Measurements from ENCODE around the gene ADAM19. TPM values are rescaled to one million over a fixed set of nuclear protein-coding genes. Genes with fewer than 3 reads are reported as not detected.

Gene ADAM19
- total and polyA plus RNA-seq, 12 donors: 5.5 to 49.6 (median 18.2) TPM

DNA sequence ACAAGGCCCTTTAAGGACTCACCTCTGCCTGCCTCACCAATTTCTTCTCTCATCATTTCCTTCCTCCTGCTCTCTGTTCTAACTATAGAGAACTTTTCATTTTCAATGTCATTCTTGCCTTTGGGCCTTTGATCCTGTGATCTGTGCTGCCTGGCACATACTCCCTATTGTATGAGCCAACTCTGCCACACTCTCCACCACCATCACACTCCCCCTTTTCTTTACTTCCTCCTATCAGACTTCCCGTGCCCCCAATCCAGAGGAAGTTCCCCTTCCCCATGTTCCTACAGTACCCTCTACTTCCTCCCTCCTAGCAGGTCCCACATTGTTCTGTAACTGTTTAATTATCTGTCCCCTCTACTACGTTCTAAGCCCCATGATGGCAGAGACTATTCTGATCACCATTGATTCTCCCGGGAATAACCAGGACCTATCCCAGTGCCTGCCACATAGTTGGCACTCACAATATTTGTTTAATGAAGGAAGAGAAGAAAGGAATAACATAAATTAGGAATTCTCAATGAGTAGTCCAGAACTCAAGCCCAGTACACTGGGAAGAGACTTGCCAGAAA is 27.5 kb downstream of the ADAM19 start:
- WGBS, 2 donors: 51 to 60% methylated on average over 3 of the region's 3 CpGs
- no peak overlapping the region for H3K4me3 ChIP-seq
- H3K27me3 ChIP-seq: no peaks in the 10 kb centered on the region
- H3K9me3 ChIP-seq: no peaks in the 10 kb centered on the region
- DNase-seq (no peak), ATAC-seq (peak in 3 of 8 donors; percentile 13 to 24 (median 21))
- peaks cover 16 to 88% (median 75%) of the 10 kb centered on the region in 9 donors for H3K4me1 ChIP-seq
- TF ChIP-seq, protein P1, sequence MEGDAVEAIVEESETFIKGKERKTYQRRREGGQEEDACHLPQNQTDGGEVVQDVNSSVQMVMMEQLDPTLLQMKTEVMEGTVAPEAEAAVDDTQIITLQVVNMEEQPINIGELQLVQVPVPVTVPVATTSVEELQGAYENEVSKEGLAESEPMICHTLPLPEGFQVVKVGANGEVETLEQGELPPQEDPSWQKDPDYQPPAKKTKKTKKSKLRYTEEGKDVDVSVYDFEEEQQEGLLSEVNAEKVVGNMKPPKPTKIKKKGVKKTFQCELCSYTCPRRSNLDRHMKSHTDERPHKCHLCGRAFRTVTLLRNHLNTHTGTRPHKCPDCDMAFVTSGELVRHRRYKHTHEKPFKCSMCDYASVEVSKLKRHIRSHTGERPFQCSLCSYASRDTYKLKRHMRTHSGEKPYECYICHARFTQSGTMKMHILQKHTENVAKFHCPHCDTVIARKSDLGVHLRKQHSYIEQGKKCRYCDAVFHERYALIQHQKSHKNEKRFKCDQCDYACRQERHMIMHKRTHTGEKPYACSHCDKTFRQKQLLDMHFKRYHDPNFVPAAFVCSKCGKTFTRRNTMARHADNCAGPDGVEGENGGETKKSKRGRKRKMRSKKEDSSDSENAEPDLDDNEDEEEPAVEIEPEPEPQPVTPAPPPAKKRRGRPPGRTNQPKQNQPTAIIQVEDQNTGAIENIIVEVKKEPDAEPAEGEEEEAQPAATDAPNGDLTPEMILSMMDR (IDR thresholded peaks at IDR 0.05): no peak
- H3K27ac ChIP-seq: peak overlapping the region in 8 of 10 donors; percentile 31 to 87 (median 77)
- H3K36me3 ChIP-seq: peaks cover 0 to 6% (median 0%) of the 10 kb centered on the region in 9 donors
- intact Hi-C loops (cut with DNase I): no loop called here

DNA sequence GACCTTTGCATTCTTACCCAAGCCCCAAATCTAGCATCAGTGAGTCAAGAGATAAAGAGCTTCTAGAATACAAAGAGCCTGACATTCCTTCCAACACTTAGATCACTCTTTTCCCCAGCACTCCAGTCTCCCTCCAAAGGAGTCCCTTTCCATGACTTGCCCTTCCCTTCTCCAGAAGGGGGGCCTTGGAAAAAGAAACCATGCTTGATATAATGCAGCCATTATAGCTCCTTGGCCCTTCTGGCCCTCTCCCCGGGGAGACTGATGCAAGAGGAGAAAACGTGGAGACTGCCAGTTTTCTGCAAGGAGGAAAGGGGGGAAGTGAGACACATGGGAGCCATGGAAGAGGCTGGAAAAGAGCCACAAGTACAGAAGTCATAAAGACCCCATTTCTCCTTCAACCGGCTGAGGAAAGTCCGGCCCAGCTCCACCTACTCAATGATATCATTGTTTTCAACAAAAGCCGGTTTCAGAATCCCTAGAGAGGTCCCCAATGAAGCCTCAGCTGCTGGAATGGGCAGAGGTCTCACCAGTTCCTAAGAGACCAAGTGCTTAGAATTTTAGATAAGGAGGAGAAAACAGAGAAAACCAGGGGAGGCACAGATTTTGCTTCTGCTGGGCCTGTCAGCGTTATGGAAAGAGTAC is 29.0 kb downstream of the ADAM19 start:
- WGBS, 2 donors: 44 to 55% methylated on average over 6 of the region's 6 CpGs
- intact Hi-C loops (cut with DNase I): no loop called here
- peak; percentile 40 to 65 for DNase-seq
- Histone ChIP-seq H3K9me3 (no peaks in the 10 kb centered on the region), H3K4me1 (peaks cover 21 to 98% (median 89%) of the 10 kb centered on the region in 9 donors), H3K27ac (peak overlapping the region in 8 of 10 donors; percentile 41 to 87 (median 77)), H3K4me3 (no peak overlapping the region), H3K27me3 (no peaks in the 10 kb centered on the region), H3K36me3 (no peaks in the 10 kb centered on the region)
- peak; percentile 52 to 81 (median 65) for ATAC-seq
- TF ChIP-seq, protein P1 (IDR thresholded peaks at IDR 0.05): no peak

GRCh38 chr5:157545610-157546310 is 29.8 kb downstream of the ADAM19 start:
- peak overlapping the region in 7 of 10 donors; percentile 41 to 87 (median 77) for H3K27ac ChIP-seq
- no peaks in the 10 kb centered on the region for H3K36me3 ChIP-seq
- H3K9me3 ChIP-seq: no peaks in the 10 kb centered on the region
- H3K27me3 ChIP-seq: no peaks in the 10 kb centered on the region
- intact Hi-C loops (cut with DNase I): no loop called here
- ATAC-seq (peak in 1 of 8 donors; percentile 14), DNase-seq (no peak)
- 94 to 97% methylated on average over 4 of the region's 4 CpGs for WGBS, 2 donors
- H3K4me1 ChIP-seq: peaks cover 28 to 100% (median 94%) of the 10 kb centered on the region in 9 donors
- TF ChIP-seq, protein P1 (IDR thresholded peaks at IDR 0.05): no peak
- no peak overlapping the region for H3K4me3 ChIP-seq

DNA sequence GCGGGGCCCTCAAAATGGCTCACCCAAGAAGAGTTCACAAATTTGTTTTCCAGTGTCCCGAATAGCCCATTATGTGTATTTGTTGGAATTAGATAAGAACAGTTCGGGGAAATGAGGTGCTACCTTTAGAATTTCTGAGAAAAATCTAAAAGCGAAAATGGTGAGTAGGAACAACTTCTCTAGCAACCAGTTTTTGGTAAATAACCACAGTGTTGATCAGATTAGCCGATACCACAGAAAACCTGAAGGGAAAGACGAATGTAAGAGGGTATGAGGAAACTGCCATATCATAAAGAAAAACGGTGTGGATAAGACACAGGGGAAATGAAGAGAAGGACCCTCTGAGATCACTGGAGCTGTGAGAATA is 31.0 kb downstream of the ADAM19 start:
- Histone ChIP-seq H3K27ac (peak overlapping the region in 6 of 10 donors; percentile 7 to 87 (median 59)), H3K27me3 (no peaks in the 10 kb centered on the region), H3K4me3 (no peak overlapping the region), H3K36me3 (no peaks in the 10 kb centered on the region), H3K9me3 (no peaks in the 10 kb centered on the region), H3K4me1 (peaks cover 31 to 100% (median 95%) of the 10 kb centered on the region in 9 donors)
- 84 to 86% methylated on average over 7 of the region's 7 CpGs for WGBS, 2 donors
- ATAC-seq (no peak), DNase-seq (no peak)
- TF ChIP-seq, protein P1 (IDR thresholded peaks at IDR 0.05): no peak
- intact Hi-C loops (cut with DNase I): no loop called here
